Hematopoietic multipotent progenitor cell treated with erythropoietin and hydrocortisone succinate and interleukin-3 and kit ligand, for 15 days (in vitro differentiated cells): Measurements from ENCODE around the gene LLGL1.

Experiments
- DNase-seq: peaks from one replicate; pipeline ENCODE4 v3.0.0-alpha.2; 2015; ENCODE audit warnings: low spot score

The LLGL1 gene

DNA sequence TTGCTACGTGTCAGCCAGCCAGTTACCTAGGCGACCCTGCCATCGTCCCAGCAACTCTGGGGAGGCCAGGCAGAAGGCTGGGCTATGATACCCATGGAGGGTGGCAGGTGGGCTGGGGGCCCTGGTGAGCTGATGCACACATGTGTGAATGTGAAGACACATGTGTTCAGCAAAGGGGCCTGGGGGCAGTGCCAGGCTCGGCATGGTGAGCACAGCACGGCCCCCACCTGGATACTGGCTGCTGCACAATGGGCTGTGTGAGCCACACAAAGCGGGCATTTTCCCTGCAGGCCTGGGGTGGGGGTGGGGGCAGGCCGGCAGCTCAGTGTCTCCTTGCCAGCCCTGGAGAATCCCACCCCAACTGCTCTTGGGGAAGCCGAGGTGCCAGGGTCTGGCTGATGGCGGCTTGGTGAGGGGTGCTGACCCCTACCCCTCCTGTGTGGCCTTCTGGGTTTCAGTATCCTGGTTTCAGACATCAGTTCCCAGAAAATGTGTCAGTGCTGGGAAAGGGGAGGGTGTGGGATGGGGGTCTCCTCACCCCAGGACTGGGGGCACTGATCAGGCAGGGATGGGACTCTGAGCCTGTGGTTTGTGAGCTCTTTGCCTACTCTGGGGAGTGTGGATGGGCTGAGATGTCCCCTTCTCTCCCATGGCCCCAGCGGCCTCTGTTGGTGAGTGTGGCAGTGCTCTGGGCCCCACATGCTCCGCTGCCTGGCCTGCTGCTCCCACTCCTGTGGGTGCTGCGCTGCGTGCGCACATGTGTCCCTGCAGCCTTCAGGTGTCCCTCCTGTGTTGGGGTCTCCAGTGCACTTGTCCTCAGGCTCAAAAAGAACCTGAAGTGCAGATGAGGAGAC lies 5.1 kb downstream of the LLGL1 start:
- DNase-seq = no peak

- DNase-seq = no peak
These were observed 5.7 kb downstream of the LLGL1 start for GRCh38 chr17:18231164-18231563.

DNA sequence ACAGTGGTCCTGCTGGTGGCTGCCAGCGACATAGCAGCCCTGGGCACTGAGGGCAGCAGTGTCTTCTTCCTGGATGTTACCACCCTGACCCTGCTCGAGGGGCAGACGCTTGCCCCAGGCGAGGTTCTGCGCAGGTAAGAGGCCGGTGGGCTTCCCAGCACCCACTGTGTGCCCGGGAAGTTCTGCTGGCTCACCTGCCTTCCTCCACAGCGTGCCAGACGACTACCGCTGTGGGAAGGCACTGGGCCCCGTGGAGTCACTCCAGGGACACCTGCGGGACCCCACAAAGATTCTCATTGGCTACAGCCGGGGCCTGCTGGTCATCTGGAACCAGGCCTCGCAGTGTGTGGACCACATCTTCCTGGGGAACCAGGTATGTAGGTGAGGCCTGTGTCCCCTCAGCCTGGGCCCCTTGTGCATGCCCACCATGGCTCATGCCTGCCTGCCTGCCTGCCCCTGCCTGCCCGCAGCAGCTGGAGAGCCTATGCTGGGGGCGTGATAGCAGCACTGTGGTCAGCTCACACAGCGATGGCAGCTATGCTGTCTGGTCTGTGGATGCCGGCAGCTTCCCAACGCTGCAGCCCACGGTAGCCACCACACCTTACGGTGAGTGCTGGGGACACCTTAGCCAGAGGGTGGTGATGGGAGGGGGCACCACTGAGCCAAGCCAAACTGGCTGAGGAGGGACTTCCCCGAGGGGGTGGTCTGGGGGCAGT lies 8.5 kb downstream of the LLGL1 start:
- no peak for DNase-seq

DNA sequence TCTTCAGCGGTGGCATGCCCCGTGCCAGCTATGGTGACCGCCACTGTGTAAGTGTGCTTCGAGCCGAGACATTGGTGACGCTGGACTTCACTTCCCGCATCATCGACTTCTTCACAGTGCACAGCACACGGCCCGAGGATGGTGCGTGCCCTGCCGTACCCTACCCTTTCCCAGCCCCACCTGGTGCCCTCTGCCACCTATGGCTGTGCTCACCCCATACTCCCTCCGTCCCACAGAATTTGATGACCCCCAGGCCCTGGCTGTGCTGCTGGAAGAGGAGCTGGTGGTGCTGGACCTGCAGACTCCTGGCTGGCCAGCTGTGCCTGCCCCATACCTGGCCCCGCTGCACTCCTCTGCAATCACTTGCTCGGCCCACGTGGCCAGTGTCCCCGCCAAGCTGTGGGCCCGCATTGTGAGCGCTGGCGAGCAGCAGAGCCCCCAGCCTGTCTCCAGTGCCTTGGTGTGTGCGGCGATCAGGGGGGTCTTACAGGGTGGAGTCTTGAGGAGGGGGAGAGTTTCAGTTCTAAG lies 9.5 kb downstream of the LLGL1 start:
- DNase-seq = no peak

DNA sequence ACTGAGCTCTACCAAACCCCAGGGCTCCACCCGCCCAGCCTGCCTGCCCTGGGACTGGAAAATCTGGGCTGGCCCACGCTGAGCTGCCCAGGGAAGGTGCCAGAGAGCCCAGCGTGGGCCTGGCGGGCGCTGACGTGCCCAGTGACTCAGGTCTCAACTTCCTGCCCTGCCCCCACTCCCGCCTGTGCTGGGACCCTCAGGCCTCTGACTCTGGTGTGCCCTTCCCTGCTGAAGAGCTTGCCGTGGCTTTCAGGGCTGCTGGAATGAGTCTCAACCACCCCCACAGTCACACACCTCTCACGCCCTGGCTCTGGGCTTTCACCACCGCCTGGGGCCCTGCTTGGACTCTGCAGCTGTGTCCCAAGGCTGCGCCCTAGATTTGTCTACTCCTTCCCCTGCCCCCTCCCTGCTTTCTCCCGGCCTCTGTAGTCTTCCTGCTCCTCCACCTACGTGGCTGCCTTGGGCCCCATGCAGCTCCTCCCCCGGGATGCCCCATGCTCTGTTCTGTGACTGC lies 10.4 kb downstream of the LLGL1 start:
- no peak for DNase-seq

DNA sequence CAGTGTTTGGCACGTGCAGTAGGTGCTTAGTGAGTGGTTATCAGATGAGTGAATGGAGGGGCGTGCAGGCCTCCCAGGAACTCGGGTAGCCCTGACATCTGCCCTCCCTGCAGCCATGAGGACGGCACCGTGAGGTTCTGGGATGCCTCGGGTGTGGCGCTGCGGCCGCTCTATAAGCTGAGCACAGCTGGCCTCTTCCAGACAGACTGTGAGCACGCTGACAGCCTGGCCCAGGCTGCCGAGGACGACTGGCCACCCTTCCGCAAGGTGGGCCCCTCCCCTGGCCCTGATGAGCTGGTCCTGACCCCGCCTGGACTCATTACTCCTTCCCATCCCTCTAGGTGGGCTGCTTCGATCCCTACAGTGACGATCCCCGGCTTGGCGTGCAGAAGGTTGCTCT lies 11.1 kb downstream of the LLGL1 start:
- DNase-seq = no peak

- DNase-seq = no peak
These were observed 12.0 kb downstream of the LLGL1 start for GRCh38 chr17:18237461-18237860.

- DNase-seq = no peak
These were observed 12.9 kb downstream of the LLGL1 start for GRCh38 chr17:18238299-18238698.

DNA sequence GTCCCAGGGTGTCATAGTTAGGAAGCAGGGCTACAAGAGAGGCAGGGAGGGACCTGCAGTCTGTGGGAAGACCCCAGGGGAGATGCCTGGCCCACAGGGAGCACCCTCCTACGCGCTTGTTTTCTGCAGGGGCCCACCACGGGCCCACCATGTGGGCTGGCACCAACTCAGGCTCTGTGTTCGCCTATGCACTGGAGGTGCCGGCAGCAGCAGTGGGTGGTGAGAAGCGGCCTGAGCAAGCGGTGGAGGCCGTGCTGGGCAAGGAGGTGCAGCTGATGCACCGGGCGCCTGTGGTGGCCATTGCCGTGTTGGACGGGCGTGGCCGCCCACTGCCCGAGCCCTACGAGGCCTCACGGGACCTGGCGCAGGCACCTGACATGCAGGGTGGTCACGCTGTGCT lies 15.0 kb downstream of the LLGL1 start:
- no peak for DNase-seq

GRCh38 chr17:18241229-18241871 lies 15.9 kb downstream of the LLGL1 start:
- DNase-seq = no peak

DNA sequence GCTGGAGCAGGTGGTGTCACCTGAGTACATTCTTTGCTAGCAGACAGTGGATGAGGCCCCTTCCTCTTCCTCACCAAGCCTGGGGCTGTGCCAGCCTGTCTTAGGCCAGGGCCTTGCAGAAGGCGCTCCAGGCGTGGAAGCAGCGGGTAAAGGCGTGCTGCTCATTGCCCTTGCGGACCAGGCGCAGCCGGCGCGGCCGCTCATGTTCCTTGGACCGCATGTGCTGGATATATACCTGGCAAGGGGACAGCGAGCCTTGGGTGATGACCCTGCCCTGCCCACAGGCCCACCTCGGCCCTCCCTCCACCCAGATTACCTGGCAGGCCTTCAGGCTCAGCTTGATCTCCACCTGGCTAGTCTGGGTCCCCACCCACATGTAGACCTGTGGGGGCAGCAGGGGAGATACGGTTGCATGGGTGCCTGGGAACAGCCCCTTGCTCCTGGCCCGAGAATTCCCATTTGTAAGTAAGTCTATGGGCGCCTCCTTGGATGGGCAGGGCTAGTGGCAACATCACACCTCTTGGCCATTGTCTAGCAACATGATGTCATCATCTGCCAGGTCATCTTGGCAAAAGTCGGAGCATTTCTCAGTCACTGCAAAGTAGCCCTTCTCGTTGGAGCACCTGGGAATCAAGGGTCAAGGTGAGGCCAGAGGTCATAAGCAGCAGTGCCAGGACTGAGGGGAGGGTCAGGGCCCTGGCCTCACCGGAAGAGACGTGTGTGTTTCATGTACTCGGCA lies 19.8 kb downstream of the LLGL1 start:
- no peak for DNase-seq

GRCh38 chr17:18246109-18246725 lies 20.8 kb downstream of the LLGL1 start:
- no peak for DNase-seq

GRCh38 chr17:18246880-18247612 lies 21.6 kb downstream of the LLGL1 start:
- peak; percentile 37 for DNase-seq

DNA sequence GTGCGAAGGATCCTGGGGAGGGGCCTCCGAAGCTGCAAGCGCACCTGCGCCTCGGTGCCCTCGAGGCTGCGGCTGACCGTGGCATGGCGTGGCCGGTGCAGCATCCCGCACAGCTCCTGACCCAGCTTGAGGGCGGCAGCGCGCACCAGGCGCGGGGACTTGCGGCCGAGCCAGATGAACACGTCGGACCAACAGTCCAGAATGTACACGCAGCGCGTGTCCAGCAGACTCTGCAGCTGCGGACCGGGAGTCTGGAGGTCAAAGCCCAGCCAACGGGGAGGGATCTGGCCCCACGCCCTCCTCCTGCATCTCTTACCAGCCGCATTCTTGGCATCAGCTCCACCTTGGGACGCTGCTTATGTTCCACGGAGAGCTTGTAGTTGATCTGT lies 22.2 kb downstream of the LLGL1 start:
- DNase-seq = no peak

DNA sequence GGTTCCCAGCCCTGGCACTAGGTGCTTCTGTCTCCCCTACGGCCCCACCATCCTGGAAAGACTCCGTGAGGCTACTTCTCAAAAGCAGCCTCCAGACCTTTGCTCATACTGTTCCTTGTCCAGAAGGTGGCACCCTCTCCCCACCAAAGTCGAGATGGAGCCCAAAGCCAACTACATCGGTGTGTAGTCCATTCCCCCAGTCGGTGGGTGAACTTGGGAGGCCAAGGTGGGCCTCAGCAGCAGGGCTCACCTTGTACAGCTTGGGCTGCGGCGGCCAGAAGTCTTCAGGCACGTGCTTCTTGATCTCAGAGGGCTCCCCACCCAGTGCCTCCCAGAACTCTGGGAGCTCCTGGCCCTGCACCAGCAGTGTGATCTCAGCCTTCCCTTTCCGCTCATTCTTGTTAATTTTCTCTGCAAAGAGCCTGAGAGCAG lies 22.9 kb downstream of the LLGL1 start:
- DNase-seq = peak; percentile 75

DNA sequence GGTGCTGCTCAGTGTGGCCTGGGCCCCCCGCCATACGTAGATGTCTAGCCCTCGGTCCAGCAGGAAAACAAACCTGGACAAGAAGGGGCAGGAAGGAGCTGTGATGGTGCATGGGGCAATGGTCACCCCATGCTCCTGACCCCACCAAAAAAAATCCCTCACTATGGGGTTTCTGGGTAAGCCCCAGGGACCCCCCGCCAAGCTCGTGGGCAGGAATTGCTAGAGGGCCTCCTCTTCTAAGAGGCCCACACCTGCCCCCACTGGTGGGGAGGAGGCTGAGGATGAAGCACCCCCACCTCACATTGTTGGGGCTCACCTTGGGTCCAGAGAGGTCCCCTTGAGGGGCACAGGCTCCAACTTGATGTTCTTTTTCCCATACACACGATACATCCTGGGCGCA lies 23.4 kb downstream of the LLGL1 start:
- DNase-seq = no peak

GRCh38 chr17:18250259-18250658 lies 24.8 kb downstream of the LLGL1 start:
- DNase-seq = no peak

DNA sequence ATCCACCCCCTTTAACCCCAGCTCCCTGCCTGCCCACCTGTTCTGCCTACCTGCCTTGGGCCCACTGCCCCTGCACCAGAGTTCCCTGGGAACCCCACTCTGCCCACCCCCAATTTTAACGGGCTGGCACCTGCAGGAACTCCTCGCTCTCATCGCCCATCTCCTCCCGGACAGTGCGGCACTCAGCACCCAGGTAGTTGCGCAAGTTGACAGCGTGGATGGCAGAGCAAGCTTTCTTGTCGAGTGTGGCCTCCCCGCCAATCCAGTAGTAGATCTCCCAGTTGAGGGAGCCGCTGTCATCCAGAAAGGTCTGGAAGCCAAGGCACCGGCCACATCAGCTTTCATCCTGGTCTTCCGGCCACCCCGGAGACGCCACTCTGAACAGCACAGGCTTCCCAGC lies 25.3 kb downstream of the LLGL1 start:
- DNase-seq = no peak

GRCh38 chr17:18251204-18251603 lies 25.8 kb downstream of the LLGL1 start:
- no peak for DNase-seq

- no peak for DNase-seq
These were observed 26.7 kb downstream of the LLGL1 start for GRCh38 chr17:18252160-18252559.
